KMS-11 (cell line): Measurements from ENCODE around the gene P4HA2.

ENCODE experiments used
- H2AFZ ChIP-seq: fragments of 200-600 bp; sonication (generic); 2 replicates; pipeline ENCODE4 v1.6.1; 2016; ENCODE audit warnings: antibody characterized with exemption, mixed run types, low read depth
- H3K27ac ChIP-seq: fragments of 200-600 bp; sonication (generic); 2 replicates; pipeline ENCODE4 v1.6.1; 2016; ENCODE audit warnings: mild to moderate bottlenecking, mixed run types
- H3K27me3 ChIP-seq: fragments of 200-600 bp; sonication (generic); 2 replicates; pipeline ENCODE4 v1.6.1; 2017; ENCODE audit warnings: mild to moderate bottlenecking, low read depth, mixed run types, moderate library complexity; ENCODE audit not compliant: insufficient read depth
- H3K36me3 ChIP-seq: fragments of 200-600 bp; sonication (generic); 2 replicates; pipeline ENCODE4 v1.6.1; 2017; ENCODE audit warnings: mild to moderate bottlenecking, mixed run types; ENCODE audit not compliant: insufficient read depth
- H3K4me1 ChIP-seq: fragments of 200-600 bp; sonication (generic); 2 replicates; pipeline ENCODE4 v1.6.1; 2016; ENCODE audit warnings: mild to moderate bottlenecking, low read depth, mixed run types; ENCODE audit not compliant: poor library complexity, severe bottlenecking
- H3K4me2 ChIP-seq: fragments of 200-600 bp; sonication (generic); 2 replicates; pipeline ENCODE4 v1.7.0; 2016; ENCODE audit warnings: mild to moderate bottlenecking, mixed run types
- H3K4me3 ChIP-seq: fragments of 200-600 bp; sonication (generic); IDR thresholded peaks from 2 replicates; pipeline ENCODE4 v1.6.1; 2017; ENCODE audit warnings: low read depth, low read length, mixed read lengths; ENCODE audit not compliant: insufficient read depth
- H3K79me2 ChIP-seq: fragments of 200-600 bp; sonication (generic); 2 replicates; pipeline ENCODE4 v1.6.1; 2016; ENCODE audit warnings: low read depth, mixed run types; ENCODE audit not compliant: insufficient read depth
- H3K9ac ChIP-seq: fragments of 200-600 bp; sonication (generic); 2 replicates; pipeline ENCODE4 v1.6.1; 2016; ENCODE audit warnings: mild to moderate bottlenecking, mixed run types
- H4K20me1 ChIP-seq: fragments of 200-600 bp; sonication (generic); 2 replicates; pipeline ENCODE4 v1.6.1; 2016; ENCODE audit warnings: mild to moderate bottlenecking, mixed run types; ENCODE audit not compliant: insufficient read depth
- CTCF ChIP-seq: fragments of 200-600 bp; sonication (generic); conservative IDR thresholded peaks from 2 replicates; pipeline ENCODE4 v1.6.1; 2017; ENCODE audit warnings: low read depth, mild to moderate bottlenecking, antibody characterized with exemption, low read length, moderate library complexity, mixed read lengths

P4HA2 gene

GRCh38 chr5:132260714-132261551 is 33.3 kb upstream of the P4HA2 start:
- no peaks in the 10 kb centered on the region for H3K36me3 ChIP-seq
- no peaks in the 10 kb centered on the region for H4K20me1 ChIP-seq
- no peak overlapping the region for H3K27ac ChIP-seq
- H3K4me2 ChIP-seq = no peak overlapping the region
- H3K9ac ChIP-seq = no peak overlapping the region
- no peak overlapping the region for H2AFZ ChIP-seq
- no peaks in the 10 kb centered on the region for H3K27me3 ChIP-seq
- H3K4me1 ChIP-seq = no peaks in the 10 kb centered on the region
- TF ChIP-seq CTCF = no peak
- H3K4me3 ChIP-seq = no peak overlapping the region
- no peaks in the 10 kb centered on the region for H3K79me2 ChIP-seq

- H3K27me3 ChIP-seq = no peaks in the 10 kb centered on the region
- no peak overlapping the region for H3K4me2 ChIP-seq
- no peaks in the 10 kb centered on the region for H3K36me3 ChIP-seq
- H4K20me1 ChIP-seq = no peaks in the 10 kb centered on the region
- no peaks in the 10 kb centered on the region for H3K4me1 ChIP-seq
- H3K27ac ChIP-seq = no peak overlapping the region
- H3K9ac ChIP-seq = no peak overlapping the region
- no peaks in the 10 kb centered on the region for H3K79me2 ChIP-seq
- TF ChIP-seq CTCF = no peak
- no peak overlapping the region for H3K4me3 ChIP-seq
- no peak overlapping the region for H2AFZ ChIP-seq
These were observed 32.4 kb upstream of the P4HA2 start for GRCh38 chr5:132260051-132260450.

DNA sequence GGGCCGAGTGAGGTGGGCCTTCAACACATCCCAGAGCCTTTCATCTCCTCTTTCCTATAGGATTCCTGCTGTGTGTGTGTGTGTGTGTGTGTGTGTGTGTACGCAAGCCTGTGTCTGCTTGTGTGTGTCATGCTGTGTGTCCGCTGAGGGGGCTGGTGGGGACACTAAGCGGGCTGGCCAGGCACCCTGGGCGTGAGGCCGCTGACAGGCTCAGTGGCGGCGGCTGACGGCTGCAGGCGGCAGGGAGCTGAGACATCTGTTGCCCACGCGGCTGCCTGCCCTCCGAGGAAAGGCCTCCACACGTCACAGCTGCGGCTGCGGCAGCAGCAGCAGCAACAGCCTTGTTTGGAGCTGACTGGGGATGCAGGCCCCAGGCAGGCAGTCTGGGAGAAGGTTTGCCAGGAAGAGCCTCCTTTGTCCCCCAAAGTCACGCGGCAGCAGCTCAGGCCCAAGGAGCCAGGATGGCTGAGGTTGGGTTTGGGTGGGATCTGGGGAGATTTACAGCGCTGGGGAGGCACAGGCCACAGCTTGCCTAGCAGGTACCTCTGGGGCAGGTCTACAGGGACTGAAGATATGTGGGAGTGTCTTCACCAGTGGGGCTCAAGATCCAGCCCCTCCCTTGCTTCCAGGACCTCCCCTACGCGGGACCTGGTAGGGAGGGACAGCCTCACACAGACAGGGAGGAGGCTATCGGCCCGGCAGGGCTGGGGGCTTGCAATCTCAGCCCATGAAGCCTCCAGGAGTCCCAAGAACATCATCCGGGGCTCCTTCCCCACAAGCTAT is 31.6 kb upstream of the P4HA2 start:
- Histone ChIP-seq H3K4me1 (no peaks in the 10 kb centered on the region), H3K27me3 (no peaks in the 10 kb centered on the region), H3K79me2 (no peaks in the 10 kb centered on the region), H3K36me3 (no peaks in the 10 kb centered on the region), H3K4me2 (no peak overlapping the region), H3K27ac (no peak overlapping the region), H2AFZ (no peak overlapping the region), H4K20me1 (no peaks in the 10 kb centered on the region), H3K4me3 (no peak overlapping the region), H3K9ac (no peak overlapping the region)
- no peak for TF ChIP-seq CTCF

DNA sequence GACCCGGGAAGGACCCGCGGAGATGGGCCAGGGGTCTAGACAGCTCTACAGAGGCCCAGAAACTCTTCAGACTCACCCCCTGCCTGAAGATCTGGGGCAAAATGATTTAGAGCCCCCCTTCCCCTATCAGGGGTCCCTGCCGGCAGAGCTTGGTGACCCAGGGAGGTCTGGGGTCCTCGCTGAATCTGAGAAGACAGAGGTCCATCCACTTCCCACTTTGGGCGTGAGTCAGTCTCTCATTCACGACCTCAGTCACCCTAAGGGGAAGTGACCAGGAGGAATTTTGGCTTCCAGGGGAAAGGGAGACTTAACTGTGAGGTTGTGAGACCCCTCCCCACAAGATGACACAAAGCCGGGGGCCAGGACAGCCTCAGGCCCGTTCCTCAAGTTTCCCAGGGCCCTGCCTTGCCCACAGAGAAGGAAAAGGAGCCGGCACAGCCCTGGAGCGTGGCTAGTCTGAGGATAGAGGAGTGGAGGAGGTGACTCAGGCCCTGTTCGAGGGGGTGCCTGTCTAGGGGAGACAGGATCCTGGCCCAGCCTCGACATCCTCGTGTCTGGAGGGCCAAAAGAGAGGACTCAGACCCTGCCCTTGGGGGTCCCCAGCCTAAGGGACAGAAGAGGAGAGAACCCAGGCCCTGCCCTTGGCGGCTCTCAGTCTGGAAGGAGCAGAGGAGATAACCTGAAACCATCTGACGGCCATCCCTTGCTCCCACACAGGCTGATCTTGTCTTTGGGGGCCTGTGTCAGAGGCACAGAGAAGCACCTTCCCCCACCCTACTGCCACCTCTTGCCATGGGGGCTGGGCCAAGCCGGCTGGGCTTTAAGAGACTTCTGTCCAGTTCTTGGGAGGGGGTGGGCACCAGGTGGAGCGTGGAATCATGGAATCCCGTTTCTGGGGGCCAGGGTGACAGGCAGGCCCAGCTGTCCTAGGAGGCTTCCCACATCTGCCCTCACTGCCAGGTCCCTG is 30.7 kb upstream of the P4HA2 start:
- Histone ChIP-seq H2AFZ (no peak overlapping the region), H4K20me1 (no peaks in the 10 kb centered on the region), H3K4me2 (no peak overlapping the region), H3K27me3 (no peaks in the 10 kb centered on the region), H3K27ac (no peak overlapping the region), H3K9ac (no peak overlapping the region), H3K79me2 (no peaks in the 10 kb centered on the region), H3K4me3 (no peak overlapping the region), H3K36me3 (no peaks in the 10 kb centered on the region), H3K4me1 (no peaks in the 10 kb centered on the region)
- no peak for TF ChIP-seq CTCF
